OCI-LY3 (cell line): ENCODE data around the gene EFHC1.

Source experiments
- CTCF ChIP-seq: fragments of 200-600, 300-600 bp; sonication (generic); IDR thresholded peaks from 2 replicates; pipeline ENCODE4 v1.5.1; 2014; ENCODE audit warnings: antibody characterized with exemption, low read length, low read depth
- EZH2phosphoT487 ChIP-seq: fragments of 200-600 bp; shearing (Covaris generic); IDR thresholded peaks from 2 replicates; pipeline ENCODE4 v1.6.1; 2018; ENCODE audit warnings: antibody characterized with exemption, mixed run types, low read depth

- no peak for TF ChIP-seq CTCF
- no peak for TF ChIP-seq EZH2phosphoT487
Measured at GRCh38 chr6:52503851-52504781, 84.0 kb downstream of the EFHC1 start.
